NCI-H748 treated with DMSO at 0.1 percent for 48 hours (cell line): ENCODE results near the gene C10orf53.
"Not testable (repeated sequence)": the region's sequence is repeated elsewhere in the genome, so short reads cannot be mapped to it uniquely, and the experiment has no call there.

Experiments
- DNase-seq: peaks from one replicate; lab custom pipeline; 2025; lab: John Stamatoyannopoulos, UW

C10orf53 gene

DNA sequence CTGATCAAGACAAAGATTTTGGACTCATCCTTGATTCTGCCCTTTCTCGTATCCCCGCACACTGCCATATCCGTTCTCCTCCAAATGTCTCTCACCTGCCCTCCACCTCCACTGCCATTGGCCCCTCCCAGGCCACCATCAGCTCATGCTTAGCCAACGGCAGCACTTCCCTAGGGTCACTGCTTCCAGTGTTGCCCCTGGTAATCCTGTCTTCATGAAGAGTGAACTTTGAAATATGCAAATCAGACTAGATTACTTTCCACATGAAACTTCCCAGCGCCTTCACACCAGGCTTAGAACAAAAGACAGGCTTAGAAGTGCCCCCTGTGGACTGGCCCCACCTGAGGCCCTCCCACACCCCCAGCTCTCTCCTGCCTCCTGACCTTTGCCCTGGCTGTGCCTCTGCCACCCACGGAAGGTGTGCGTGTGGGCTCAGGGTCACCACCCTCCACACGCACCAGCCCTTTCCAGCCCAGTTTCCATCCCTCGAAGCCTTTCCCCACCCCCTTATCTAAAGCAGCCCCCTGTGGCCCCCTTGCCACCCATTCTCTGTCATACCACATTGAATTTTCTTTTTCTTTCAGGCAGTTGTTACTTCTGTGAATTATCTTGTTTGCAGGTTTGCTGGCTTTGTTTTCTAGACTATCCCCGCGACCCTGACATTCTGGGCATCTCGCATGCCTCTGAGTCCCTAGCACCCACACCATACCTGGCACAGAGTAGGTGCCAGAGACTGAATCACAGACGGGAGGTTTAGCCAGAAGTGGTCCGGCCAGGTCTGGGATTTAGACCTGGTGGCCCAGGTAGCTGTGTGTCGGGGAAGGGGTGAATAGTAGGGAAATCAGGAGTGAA is 26.8 kb upstream of the C10orf53 start:
- no peak for DNase-seq

DNA sequence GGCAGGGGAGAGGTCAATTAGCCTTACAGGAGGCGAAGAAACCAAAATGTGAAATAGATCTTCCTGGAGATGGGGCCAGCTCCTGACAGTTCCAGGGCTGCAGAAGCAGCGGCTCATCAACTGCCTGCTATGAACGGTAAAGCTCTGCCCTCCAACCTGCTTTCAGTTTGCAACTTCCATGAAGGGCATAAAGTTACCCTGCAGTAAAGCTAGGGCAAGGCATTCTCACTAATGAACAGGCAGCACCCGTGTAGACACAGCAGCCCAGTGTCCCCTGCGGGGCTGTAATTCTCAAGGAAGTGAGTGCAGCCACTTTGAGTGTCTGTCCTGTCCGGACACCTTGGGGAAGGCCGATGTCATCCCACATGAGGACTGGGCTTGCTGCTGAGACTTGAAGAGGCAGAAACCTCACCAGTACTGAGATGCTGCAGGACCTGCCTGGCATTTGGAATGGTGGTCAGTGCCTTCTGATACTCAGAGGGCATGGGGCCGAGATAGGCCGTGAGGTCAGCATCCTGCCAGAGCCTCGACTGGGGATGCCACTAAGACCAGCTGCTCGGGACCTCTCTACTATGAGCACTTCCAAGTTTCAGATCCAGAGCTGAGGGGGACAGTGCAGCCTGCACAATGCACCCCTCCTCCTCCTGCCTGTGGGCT is 26.1 kb upstream of the C10orf53 start:
- DNase-seq, result no peak

DNA sequence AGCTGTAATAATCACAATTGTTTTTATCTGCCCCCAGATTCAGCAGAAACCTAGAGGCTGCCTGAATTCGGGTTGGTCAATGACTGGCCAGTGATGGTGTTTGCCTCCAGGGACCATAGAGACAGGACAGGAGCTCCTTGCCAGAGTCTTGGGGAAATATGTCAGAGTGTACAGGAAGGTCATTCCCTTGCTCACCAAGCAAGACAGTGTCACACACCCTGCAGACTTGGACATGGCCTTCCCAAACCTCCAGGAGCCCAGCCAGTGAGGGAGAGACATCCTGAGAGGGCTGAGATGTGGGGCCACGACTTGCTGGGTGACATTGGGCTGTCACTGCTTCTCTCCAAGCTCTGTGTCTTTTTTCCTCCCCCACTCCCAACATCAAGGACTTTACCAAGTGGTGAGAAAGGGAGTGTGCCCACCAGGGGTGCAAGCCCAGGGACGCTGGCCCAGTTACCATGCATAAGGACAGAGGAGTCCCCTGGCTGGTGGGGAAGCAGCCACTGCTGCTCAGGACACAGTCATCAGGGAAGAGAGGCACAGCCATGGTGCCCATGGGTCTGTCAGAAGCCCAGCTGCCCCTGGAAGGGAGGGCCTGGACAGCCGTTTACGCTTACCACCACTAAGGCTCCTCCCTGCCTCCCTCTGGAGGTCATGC is 25.3 kb upstream of the C10orf53 start:
- no peak for DNase-seq

DNA sequence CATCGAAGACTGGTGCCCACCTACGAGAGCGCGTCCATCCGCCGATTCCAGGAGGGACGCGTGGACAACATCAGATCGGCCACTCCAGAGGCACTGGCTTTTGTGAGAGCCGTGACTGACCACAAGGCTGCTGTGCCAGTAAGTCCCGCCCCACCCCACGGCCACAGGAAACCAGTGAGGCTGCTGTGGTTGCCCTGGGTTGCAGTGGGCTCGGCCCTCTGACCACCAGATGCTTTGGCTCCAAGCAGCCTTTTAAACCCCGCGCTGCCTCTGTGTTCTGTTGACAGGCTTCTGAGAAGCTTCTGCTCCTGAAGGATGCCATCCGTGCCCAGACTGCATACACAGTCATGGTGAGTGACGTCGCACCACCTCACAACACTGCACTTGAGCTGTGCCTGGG is 24.4 kb upstream of the C10orf53 start:
- DNase-seq, result no peak

DNA sequence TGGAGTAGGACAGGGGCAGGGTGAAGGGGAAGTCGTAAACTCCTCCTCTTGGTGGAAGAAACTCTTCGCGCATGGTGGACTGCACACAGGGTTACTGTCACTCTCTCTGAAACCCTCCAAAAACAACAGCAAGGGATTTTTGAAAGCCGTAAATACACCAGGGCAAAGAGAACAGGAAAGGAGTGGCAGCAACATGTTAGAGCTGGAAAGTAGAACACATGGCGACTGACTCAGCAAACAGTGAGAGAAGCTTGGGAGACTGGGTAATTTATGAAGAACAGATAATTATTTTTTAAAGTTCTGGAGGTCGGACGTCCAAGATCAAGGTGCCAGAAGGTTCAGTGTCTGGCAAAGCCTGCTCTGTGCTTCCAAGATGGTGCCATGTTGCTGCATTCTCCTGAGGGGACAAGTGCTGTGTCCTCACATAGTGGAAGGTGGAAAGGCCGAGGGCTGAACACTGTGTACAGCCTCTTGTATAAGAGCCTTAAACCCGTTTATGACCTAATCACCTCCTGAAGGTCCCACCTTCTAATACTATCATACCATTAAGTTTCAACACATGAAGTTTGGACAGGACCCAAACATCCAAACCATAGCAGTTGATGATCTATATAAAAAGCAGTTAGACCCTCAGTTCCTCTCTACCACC is 22.5 kb upstream of the C10orf53 start:
- no peak for DNase-seq

GRCh38 chr10:49657606-49658005 is 21.8 kb upstream of the C10orf53 start:
- no peak for DNase-seq

DNA sequence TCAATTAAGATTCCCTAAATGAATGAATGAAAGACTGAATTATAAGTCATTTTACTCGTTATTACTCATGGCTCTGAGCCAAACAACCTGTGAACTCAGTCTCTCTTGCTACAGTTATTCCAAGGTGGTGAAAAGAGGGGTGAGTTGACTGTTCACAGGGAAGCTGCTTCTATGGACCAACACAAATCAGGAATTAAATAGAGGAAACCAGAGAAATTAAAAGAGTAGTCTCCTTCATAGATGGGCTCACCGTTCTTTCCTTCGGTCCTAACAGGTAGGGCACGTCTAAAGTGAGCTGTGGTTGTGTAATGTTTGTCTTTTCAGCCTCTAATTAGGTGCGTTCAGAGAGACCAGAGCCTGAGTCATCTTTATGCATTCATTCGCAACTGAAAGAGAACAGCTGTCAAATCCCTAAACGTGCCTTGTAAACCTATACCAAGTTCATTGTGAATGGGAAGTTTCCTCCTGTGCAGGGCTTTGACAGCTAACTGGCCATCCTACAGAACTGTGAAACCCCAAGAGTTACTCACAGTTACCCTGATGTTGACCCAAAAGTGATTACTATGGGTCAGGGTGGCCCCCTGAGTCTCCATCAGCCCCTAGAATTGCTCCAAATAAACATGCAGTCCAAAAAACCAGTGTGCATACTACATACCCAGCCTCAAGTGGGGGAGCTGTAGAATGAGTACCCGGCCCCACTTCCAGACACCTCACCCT is 18.2 kb upstream of the C10orf53 start:
- no peak for DNase-seq

DNA sequence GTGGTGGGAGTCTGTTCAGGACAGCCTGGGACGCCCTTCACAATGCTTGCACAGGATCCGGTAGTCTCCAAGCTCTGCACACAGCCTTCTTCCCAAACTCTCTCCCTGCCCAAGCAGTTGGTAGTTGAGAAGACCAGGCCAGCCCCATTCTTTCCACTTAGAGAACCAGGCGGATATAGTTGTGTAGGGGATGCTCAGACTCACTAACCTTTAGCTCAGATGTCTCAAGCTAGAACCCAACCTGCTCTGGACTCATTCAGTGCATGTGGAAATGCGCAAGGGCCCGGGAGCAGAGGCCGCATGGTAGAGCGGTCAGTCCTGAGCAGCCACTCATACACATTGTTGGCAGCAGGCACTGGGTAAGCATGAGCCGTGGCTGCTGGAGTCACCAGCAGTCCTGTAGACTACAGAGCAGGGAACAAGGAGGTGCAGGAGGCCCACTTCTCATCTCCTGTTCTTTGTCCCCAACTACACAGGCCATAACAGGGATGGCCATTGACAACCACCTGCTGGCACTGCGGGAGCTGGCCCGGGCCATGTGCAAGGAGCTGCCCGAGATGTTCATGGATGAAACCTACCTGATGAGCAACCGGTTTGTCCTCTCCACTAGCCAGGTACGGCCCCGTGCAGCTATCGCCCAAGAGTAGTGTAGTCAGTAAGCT is 17.2 kb upstream of the C10orf53 start:
- no peak for DNase-seq

DNA sequence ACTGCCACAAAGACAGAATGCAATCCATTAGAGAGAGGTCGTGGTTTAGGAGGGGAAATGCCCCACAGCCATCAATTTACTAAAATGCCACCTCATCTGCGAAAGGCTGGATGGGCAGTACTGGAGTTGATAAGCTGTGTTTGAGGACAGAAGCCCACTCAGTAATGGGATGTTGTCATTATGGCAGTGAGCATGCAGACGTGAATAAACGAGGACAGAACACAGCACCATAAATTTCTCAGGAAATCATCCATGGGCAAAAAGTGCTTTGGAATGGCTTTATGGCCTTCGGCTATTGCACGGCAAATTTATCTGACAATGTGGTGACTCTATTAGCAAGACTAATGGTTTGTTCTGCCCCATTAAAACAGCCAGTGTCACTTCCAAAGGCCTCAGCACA is 15.9 kb upstream of the C10orf53 start:
- no peak for DNase-seq

DNA sequence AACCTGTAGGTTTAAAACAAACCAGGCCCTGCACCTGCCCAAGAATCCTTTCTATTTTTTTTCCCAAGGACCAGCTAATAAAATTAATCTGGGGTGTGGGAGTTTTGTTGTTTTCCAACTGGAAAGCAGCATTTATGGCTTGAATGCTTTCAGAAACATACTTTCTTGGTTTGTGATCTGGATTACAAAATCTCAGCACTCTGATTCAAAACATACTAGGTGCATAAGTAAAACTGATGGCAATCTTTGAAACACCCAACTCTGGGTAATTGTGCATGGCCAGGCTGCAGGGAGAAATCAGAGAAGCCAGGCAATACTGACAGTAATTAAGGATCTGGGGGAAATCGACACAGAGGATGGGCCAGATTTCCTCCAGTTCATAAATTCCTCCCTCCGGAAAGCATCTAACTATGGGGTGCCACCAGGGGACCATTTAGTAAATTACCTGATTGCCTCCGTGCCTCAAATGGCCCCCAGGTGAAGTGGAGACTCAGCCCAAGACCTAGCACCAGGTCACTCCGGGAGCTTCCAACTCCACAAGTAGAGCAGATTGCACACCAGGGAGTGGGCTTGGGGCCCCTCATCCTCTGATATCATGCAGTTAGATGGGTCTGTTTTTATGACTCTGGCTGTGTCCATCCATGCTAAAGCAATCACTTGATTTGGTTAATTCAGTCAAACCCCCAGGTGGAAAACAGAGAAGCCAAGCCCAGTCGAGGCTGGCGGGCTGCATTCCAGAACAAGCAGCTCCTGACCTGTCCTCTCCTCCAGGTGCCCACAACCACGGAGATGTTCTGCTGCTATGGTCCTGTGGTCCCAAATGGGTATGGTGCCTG is 15.2 kb upstream of the C10orf53 start:
- DNase-seq, result no peak

GRCh38 chr10:49664842-49665355 is 14.6 kb upstream of the C10orf53 start:
- DNase-seq, result no peak

DNA sequence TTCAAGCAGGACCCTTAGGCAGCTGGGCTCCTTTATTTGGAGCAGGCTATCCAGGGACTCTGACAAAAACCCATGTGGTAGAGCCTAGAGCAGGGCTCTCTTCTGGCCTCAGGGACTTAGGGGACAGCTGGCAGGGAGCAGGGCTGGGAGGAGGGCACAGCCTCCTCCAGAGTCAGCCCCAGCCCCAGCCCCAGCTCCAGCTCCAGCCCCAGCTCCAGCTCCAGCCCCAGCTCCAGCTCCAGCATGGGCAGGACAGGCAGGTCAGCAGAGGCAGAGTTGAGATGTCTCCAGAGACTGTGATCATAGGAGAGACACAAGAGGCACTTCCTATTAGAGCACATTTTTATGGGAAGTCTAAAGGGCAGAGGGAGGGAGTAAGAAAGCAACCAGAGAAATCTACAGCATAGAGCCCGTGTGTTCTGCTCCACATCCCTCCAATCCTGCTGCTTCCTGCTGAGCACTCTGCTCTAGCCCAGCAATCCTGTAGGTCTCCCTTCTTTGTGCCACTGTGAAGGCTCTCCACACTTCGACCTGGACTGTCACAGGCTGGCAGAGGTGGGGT is 13.3 kb upstream of the C10orf53 start:
- DNase-seq, result no peak

GRCh38 chr10:49666685-49667084 is 12.8 kb upstream of the C10orf53 start:
- no peak for DNase-seq

GRCh38 chr10:49667991-49668390 is 11.5 kb upstream of the C10orf53 start:
- no peak for DNase-seq

DNA sequence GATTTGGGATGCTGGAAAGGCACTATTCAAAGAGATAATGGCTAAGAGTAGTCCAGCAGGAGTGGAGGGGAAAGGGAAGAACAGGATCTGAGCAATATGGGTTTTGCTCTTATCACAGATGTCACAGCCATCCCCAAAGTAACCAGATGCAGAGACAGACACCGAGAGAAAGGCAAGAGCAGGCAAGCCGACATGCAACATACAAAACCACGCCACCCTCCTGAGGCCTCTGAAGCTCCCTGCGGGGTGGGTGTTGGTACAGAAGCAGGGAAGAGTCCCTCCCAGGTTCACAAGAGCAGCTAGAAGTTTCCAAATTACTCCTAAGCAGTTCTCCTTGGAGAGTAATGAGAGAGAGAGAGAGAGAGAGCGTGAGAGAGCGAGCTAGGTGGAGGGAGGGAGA is 10.8 kb upstream of the C10orf53 start:
- DNase-seq, result no peak

GRCh38 chr10:49678827-49679479 is 498 bp upstream of the C10orf53 start:
- DNase-seq, result no peak

DNA sequence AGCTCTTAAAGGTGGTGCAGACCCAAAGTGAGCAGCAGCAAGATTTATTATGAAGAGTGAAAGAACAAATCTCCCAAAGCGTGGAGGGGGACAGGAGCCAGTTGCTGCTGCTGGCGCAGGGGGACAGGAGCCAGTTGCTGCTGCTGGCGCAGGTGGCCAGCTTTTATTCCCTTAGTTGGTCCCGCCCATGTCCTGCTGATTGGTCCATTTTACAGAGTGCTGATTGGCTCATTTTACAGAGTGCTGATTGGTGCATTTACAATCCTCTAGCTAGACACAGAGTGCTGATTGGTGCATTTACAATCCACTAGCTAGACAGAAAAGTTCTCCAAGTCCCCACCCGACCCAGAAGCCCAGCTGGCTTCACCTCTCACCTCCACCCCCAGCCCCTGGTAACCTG is 3.0 kb downstream of the C10orf53 start:
- DNase-seq, result not testable (repeated sequence)

GRCh38 chr10:49682879-49683278 is 3.4 kb downstream of the C10orf53 start:
- no peak for DNase-seq

GRCh38 chr10:49686651-49687050 is 7.2 kb downstream of the C10orf53 start:
- DNase-seq, result no peak
